Measurements from ENCODE around the gene PDCD1. TPM values are rescaled to one million over a fixed set of nuclear protein-coding genes. Genes with fewer than 3 reads are reported as not detected.
"Not testable (repeated sequence)": the region's sequence is repeated elsewhere in the genome, so short reads cannot be mapped to it uniquely, and the experiment has no call there.

Gene PDCD1
- total RNA-seq, 1 donor from 2014 or later: not detected

- H3K9me3 Mint-ChIP-seq (ENCODE audit: low read depth): no peaks in the 10 kb centered on the region
- no peaks in the 10 kb centered on the region for H3K36me3 Mint-ChIP-seq (ENCODE audit: low read depth)
- peaks cover 5% of the 10 kb centered on the region for H3K4me1 Mint-ChIP-seq (ENCODE audit: low read depth)
- peak; percentile 75 for DNase-seq (ENCODE audit: low spot score)
- H3K27ac Mint-ChIP-seq (ENCODE audit: unreplicated experiment): no peak overlapping the region
- no peak overlapping the region for H3K4me3 Mint-ChIP-seq (ENCODE audit: unreplicated experiment)
- no peak for TF ChIP-seq CTCF (IDR thresholded peaks at IDR 0.05)
- peaks cover 3% of the 10 kb centered on the region for H3K27me3 Mint-ChIP-seq (ENCODE audit: low read depth)
These were observed 48.1 kb downstream of the PDCD1 start for GRCh38 chr2:241810307-241811200.

GRCh38 chr2:241809383-241810306, 49.0 kb downstream of the PDCD1 start:
- H3K27me3 Mint-ChIP-seq (ENCODE audit: low read depth): no peaks in the 10 kb centered on the region
- H3K4me3 Mint-ChIP-seq (ENCODE audit: unreplicated experiment): no peak overlapping the region
- TF ChIP-seq CTCF (IDR thresholded peaks at IDR 0.05): no peak
- peaks cover 8% of the 10 kb centered on the region for H3K4me1 Mint-ChIP-seq (ENCODE audit: low read depth)
- no peaks in the 10 kb centered on the region for H3K36me3 Mint-ChIP-seq (ENCODE audit: low read depth)
- H3K9me3 Mint-ChIP-seq (ENCODE audit: low read depth): no peaks in the 10 kb centered on the region
- no peak overlapping the region for H3K27ac Mint-ChIP-seq (ENCODE audit: unreplicated experiment)
- peak; percentile 87 for DNase-seq (ENCODE audit: low spot score)

GRCh38 chr2:241808721-241809382, 49.8 kb downstream of the PDCD1 start, which contains the start of gene NEU4:
TSS of gene NEU4 (plus strand) at chr2:241809193. CDS start at chr2:241814485, 5,292 bp downstream.
- Mint-ChIP-seq H3K4me1 (ENCODE audit: low read depth) (peaks cover 9% of the 10 kb centered on the region), H3K27me3 (ENCODE audit: low read depth) (no peaks in the 10 kb centered on the region), H3K4me3 (ENCODE audit: unreplicated experiment) (no peak within 1 kb of the TSS), H3K27ac (ENCODE audit: unreplicated experiment) (no peak within 1 kb of the TSS), H3K36me3 (ENCODE audit: low read depth) (no peaks in the 10 kb centered on the region), H3K9me3 (ENCODE audit: low read depth) (no peaks in the 10 kb centered on the region)
- peak; percentile 72 for DNase-seq (ENCODE audit: low spot score)
- TF ChIP-seq CTCF (IDR thresholded peaks at IDR 0.05): no peak

GRCh38 chr2:241808051-241808720, 50.5 kb downstream of the PDCD1 start:
- no peak overlapping the region for H3K4me3 Mint-ChIP-seq (ENCODE audit: unreplicated experiment)

GRCh38 chr2:241806217-241806616, 52.5 kb downstream of the PDCD1 start:
- not testable (repeated sequence) for H3K27me3 Mint-ChIP-seq (ENCODE audit: low read depth); H3K36me3 Mint-ChIP-seq (ENCODE audit: low read depth); H3K4me1 Mint-ChIP-seq (ENCODE audit: low read depth); DNase-seq (ENCODE audit: low spot score); H3K9me3 Mint-ChIP-seq (ENCODE audit: low read depth); H3K4me3 Mint-ChIP-seq (ENCODE audit: unreplicated experiment); H3K27ac Mint-ChIP-seq (ENCODE audit: unreplicated experiment)

More at GRCh38 chr2:241808051-241808720, 50.5 kb downstream of the PDCD1 start:
- Mint-ChIP-seq H3K27me3 (ENCODE audit: low read depth) (no peaks in the 10 kb centered on the region), H3K27ac (ENCODE audit: unreplicated experiment) (no peak overlapping the region), H3K9me3 (ENCODE audit: low read depth) (no peaks in the 10 kb centered on the region), H3K36me3 (ENCODE audit: low read depth) (no peaks in the 10 kb centered on the region), H3K4me1 (ENCODE audit: low read depth) (peaks cover 9% of the 10 kb centered on the region)
- no peak for DNase-seq (ENCODE audit: low spot score)
- no peak for TF ChIP-seq CTCF (IDR thresholded peaks at IDR 0.05)

All from chondrocyte (in vitro differentiated cells).